Thyroid gland (tissue), 4 donors: ENCODE measurements around the gene MREG.

Experiments used
- POLR2A ChIP-seq, 2 donors: fragments of 450-650 bp; IDR thresholded peaks; one replicate each; pipeline ENCODE4 v1.6.1; 2017; ENCODE audit warnings: antibody characterized with exemption in 2 of 2, mild to moderate bottlenecking in 2 of 2, moderate library complexity in 1 of 2
- TF ChIP-seq, protein P1 (sequence below), 6 experiments: fragments of 200-600 bp in 3 of 6; fragments of 450-650 bp in 3 of 6; sonication (generic) in 3 of 6; IDR thresholded peaks; one replicate each; pipeline ENCODE4 v1.5.1; 2016 to 2019; ENCODE audit warnings: antibody characterized with exemption in 6 of 6, mild to moderate bottlenecking in 2 of 6, inconsistent platforms in 1 of 6, moderate library complexity in 1 of 6

DNA sequence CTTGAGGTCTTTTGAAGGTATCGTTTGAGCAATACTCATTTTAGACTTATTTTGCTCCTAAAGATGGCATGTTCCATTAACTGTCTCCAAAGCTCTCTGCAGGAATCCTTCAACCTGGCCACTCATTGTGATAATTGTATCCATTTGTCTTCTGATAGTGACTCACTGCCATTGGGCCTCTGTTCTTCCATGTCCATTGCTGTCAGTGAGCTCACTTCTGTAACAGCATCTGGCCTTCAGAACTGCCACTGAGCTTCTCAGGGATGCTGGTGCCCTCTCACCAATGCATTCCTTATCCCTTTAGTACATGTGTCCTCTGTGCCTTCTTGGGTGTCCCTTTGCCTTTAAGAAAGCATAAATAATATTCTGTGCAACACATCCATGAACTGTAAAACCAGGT, 71.6 kb downstream of the MREG start:
- TF ChIP-seq, protein P1, sequence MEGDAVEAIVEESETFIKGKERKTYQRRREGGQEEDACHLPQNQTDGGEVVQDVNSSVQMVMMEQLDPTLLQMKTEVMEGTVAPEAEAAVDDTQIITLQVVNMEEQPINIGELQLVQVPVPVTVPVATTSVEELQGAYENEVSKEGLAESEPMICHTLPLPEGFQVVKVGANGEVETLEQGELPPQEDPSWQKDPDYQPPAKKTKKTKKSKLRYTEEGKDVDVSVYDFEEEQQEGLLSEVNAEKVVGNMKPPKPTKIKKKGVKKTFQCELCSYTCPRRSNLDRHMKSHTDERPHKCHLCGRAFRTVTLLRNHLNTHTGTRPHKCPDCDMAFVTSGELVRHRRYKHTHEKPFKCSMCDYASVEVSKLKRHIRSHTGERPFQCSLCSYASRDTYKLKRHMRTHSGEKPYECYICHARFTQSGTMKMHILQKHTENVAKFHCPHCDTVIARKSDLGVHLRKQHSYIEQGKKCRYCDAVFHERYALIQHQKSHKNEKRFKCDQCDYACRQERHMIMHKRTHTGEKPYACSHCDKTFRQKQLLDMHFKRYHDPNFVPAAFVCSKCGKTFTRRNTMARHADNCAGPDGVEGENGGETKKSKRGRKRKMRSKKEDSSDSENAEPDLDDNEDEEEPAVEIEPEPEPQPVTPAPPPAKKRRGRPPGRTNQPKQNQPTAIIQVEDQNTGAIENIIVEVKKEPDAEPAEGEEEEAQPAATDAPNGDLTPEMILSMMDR (IDR thresholded peaks at IDR 0.05) = no peak
- no peak for TF ChIP-seq POLR2A (IDR thresholded peaks at IDR 0.05)
